ENCODE measurements around the gene DYNC1H1. TPM values are rescaled to one million over a fixed set of nuclear protein-coding genes. Genes with fewer than 3 reads are reported as not detected.
A peak's percentile ranks its signal among the peaks of the same experiment; 100 is the strongest.

The DYNC1H1 gene
- total and polyA plus RNA-seq, 2 donors (not counting 1 experiment from before 2014, with no cell fraction given) = 128 to 677 TPM

DNA sequence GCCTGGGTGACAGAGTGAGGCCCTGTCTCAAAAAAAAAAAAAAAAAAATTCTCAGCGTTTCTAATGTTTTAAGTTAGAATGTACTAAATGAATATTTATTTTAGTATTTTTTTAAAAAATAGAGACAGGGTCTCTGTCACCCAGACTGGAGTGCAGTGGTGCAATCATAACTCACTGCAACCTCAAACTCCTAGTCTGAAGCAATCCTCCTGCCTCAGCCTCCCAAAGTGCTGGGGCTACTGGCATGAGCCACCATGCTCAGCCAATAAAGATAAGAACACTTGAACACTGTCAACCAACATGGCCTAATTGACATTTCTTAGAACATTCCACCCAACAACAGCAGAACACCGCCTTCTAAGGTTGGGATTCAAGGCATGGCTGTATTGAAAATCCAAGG lies 5.1 kb upstream of the DYNC1H1 start:
- H3K79me2 ChIP-seq (ENCODE audit: control insufficient read depth, insufficient read depth, low read length) = peaks cover 3% of the 10 kb centered on the region
- DNase-seq (ENCODE audit: low read depth in 2 of 2) = no peak
- H3K27ac ChIP-seq (ENCODE audit: insufficient read depth, low read length) = no peak overlapping the region
- no peak overlapping the region for H3K9ac ChIP-seq (ENCODE audit: insufficient read depth, low read length)
- no peak overlapping the region for H2AFZ ChIP-seq (ENCODE audit: low read length)
- H3K4me2 ChIP-seq (ENCODE audit: extremely low read depth, insufficient read depth, low read length) = no peak overlapping the region
- H3K4me1 ChIP-seq (ENCODE audit: control insufficient read depth, extremely low read depth, insufficient read depth, low read length) = peaks cover 21% of the 10 kb centered on the region
- H3K27me3 ChIP-seq (ENCODE audit: control insufficient read depth, insufficient read depth, low read length) = no peaks in the 10 kb centered on the region
- H3K4me3 ChIP-seq (replicated peaks in 1 of 4; ENCODE audit: control extremely low read depth in 1 of 4, insufficient read depth in 1 of 4, low read depth in 3 of 4, low read length in 4 of 4) = no peak overlapping the region
- TF ChIP-seq, protein P1, sequence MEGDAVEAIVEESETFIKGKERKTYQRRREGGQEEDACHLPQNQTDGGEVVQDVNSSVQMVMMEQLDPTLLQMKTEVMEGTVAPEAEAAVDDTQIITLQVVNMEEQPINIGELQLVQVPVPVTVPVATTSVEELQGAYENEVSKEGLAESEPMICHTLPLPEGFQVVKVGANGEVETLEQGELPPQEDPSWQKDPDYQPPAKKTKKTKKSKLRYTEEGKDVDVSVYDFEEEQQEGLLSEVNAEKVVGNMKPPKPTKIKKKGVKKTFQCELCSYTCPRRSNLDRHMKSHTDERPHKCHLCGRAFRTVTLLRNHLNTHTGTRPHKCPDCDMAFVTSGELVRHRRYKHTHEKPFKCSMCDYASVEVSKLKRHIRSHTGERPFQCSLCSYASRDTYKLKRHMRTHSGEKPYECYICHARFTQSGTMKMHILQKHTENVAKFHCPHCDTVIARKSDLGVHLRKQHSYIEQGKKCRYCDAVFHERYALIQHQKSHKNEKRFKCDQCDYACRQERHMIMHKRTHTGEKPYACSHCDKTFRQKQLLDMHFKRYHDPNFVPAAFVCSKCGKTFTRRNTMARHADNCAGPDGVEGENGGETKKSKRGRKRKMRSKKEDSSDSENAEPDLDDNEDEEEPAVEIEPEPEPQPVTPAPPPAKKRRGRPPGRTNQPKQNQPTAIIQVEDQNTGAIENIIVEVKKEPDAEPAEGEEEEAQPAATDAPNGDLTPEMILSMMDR (conservative IDR thresholded peaks at IDR 0.05 in 1 of 2, IDR thresholded peaks at IDR 0.05 in 1 of 2; ENCODE audit: low read depth in 1 of 2, low read length in 2 of 2) = no peak
- no peak for TF ChIP-seq EZH2 (IDR thresholded peaks at IDR 0.05; ENCODE audit: low read length, missing control alignments)
- H4K20me1 ChIP-seq (ENCODE audit: control insufficient read depth, extremely low read depth, insufficient read depth, low read length) = no peaks in the 10 kb centered on the region
- H3K36me3 ChIP-seq (ENCODE audit: control insufficient read depth, insufficient read depth, low read length) = no peaks in the 10 kb centered on the region
- no peaks in the 10 kb centered on the region for H3K9me3 ChIP-seq (ENCODE audit: control insufficient read depth, insufficient read depth, low read depth, low read length)

DNA sequence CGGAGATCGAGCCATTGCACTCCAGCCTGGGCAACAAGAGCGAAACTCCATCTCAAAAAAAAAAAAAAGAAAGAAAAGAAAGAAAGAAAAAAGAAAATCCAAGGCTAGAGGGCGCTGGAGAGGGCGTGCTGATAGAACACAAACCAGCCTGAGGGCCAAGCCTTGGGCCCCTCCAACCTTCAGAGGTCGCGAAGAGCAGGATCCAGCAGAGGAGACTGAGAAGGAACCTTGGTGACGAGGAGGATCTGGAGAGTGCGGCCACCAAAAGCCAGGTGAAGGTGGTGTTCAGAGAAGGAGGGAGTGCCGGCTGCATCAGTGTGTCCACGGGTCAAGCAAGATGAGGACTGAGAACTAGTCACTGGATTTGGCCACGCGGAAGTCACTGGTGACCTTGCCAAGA lies 4.1 kb upstream of the DYNC1H1 start:
- Histone ChIP-seq H3K4me2 (ENCODE audit: extremely low read depth, insufficient read depth, low read length) (no peak overlapping the region), H2AFZ (ENCODE audit: low read length) (no peak overlapping the region), H3K36me3 (ENCODE audit: control insufficient read depth, insufficient read depth, low read length) (no peaks in the 10 kb centered on the region), H3K27ac (ENCODE audit: insufficient read depth, low read length) (no peak overlapping the region), H3K9me3 (ENCODE audit: control insufficient read depth, insufficient read depth, low read depth, low read length) (no peaks in the 10 kb centered on the region), H4K20me1 (ENCODE audit: control insufficient read depth, extremely low read depth, insufficient read depth, low read length) (no peaks in the 10 kb centered on the region), H3K27me3 (ENCODE audit: control insufficient read depth, insufficient read depth, low read length) (no peaks in the 10 kb centered on the region), H3K9ac (ENCODE audit: insufficient read depth, low read length) (no peak overlapping the region), H3K79me2 (ENCODE audit: control insufficient read depth, insufficient read depth, low read length) (peaks cover 11% of the 10 kb centered on the region), H3K4me1 (ENCODE audit: control insufficient read depth, extremely low read depth, insufficient read depth, low read length) (peaks cover 21% of the 10 kb centered on the region), H3K4me3 (replicated peaks in 1 of 4; ENCODE audit: control extremely low read depth in 1 of 4, insufficient read depth in 1 of 4, low read depth in 3 of 4, low read length in 4 of 4) (no peak overlapping the region)
- DNase-seq (ENCODE audit: low read depth in 2 of 2) = no peak
- no peak for TF ChIP-seq EZH2 (IDR thresholded peaks at IDR 0.05; ENCODE audit: low read length, missing control alignments)
- TF ChIP-seq, protein P1 (conservative IDR thresholded peaks at IDR 0.05 in 1 of 2, IDR thresholded peaks at IDR 0.05 in 1 of 2; ENCODE audit: low read depth in 1 of 2, low read length in 2 of 2) = peak; percentile 22 to 58

DNA sequence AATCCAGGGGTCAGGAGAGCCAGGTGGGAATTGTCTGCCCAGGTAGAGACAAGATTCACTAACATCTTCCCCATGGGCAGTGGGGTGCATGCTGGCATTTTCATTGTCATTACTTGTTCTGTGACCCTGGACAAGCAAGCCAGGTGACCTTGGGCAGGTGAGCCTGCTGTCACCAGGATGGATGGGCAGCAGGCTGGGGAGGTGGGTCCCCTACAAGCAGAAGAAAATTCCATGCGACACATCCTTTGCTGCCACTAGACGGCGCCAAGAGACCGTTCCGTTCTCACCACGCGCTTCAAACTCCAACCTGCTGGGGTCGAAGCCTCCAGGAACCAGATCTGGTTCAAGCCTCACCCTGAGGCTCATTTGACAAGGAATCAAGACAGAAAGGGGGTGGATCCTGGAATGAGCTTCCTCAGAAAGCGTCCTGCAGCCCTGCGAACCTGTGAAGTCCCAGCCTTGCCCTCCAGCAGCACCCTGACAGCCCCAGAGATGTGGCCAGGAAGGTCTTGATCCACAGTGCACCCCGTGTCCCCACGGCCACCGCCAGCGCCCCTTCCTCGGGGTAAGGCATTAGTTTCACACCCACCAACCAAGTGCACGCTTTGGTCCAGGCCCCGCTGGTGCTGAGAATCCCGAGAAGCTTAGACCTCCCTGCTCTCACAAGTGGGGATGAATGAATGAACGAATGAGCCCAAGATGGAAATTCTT lies 3.2 kb upstream of the DYNC1H1 start:
- no peaks in the 10 kb centered on the region for H3K27me3 ChIP-seq (ENCODE audit: control insufficient read depth, insufficient read depth, low read length)
- DNase-seq (ENCODE audit: low read depth in 2 of 2) = peak; percentile 68 to 80
- H4K20me1 ChIP-seq (ENCODE audit: control insufficient read depth, extremely low read depth, insufficient read depth, low read length) = no peaks in the 10 kb centered on the region
- no peak overlapping the region for H3K4me3 ChIP-seq (replicated peaks in 1 of 4; ENCODE audit: control extremely low read depth in 1 of 4, insufficient read depth in 1 of 4, low read depth in 3 of 4, low read length in 4 of 4)
- no peak overlapping the region for H3K9ac ChIP-seq (ENCODE audit: insufficient read depth, low read length)
- peaks cover 20% of the 10 kb centered on the region for H3K79me2 ChIP-seq (ENCODE audit: control insufficient read depth, insufficient read depth, low read length)
- H3K9me3 ChIP-seq (ENCODE audit: control insufficient read depth, insufficient read depth, low read depth, low read length) = no peaks in the 10 kb centered on the region
- peaks cover 21% of the 10 kb centered on the region for H3K4me1 ChIP-seq (ENCODE audit: control insufficient read depth, extremely low read depth, insufficient read depth, low read length)
- H2AFZ ChIP-seq (ENCODE audit: low read length) = peak overlapping the region; percentile 9
- no peak overlapping the region for H3K27ac ChIP-seq (ENCODE audit: insufficient read depth, low read length)
- TF ChIP-seq, protein P1 (conservative IDR thresholded peaks at IDR 0.05 in 1 of 2, IDR thresholded peaks at IDR 0.05 in 1 of 2; ENCODE audit: low read depth in 1 of 2, low read length in 2 of 2) = peak; percentile 82 to 98
- TF ChIP-seq EZH2 (IDR thresholded peaks at IDR 0.05; ENCODE audit: low read length, missing control alignments) = no peak
- H3K36me3 ChIP-seq (ENCODE audit: control insufficient read depth, insufficient read depth, low read length) = no peaks in the 10 kb centered on the region
- H3K4me2 ChIP-seq (ENCODE audit: extremely low read depth, insufficient read depth, low read length) = no peak overlapping the region

Measured in fibroblast of lung (primary cell).